ENCODE data around the gene GPANK1. TPM values are rescaled to one million over a fixed set of nuclear protein-coding genes. Genes with fewer than 3 reads are reported as not detected.
A peak's percentile ranks its signal among the peaks of the same experiment; 100 is the strongest.

Gene GPANK1
- total and polyA plus RNA-seq, 9 of the 15 experiments (the other 6 are each of a cell fraction or from before 2014, with no cell fraction given): 32.2 to 111 (median 46.3) TPM

GRCh38 chr6:31700740-31701401 lies 36.1 kb upstream of the GPANK1 start (continued):
- TF ChIP-seq ZNF655 (CRISPR knock-in tag; IDR thresholded peaks at IDR 0.05) (no peak), ATF6 (CRISPR knock-in tag; IDR thresholded peaks at IDR 0.05) (no peak), COPS2 (conservative IDR thresholded peaks at IDR 0.05) (no peak), SMAD1 (IDR thresholded peaks at IDR 0.05; ENCODE audit: low read depth, low read length, partially characterized antibody) (no peak), CREB1 (IDR thresholded peaks at IDR 0.05) (no peak), CREB1 (CRISPR knock-in tag; IDR thresholded peaks at IDR 0.05) (no peak), MLX (CRISPR knock-in tag; conservative IDR thresholded peaks at IDR 0.05) (no peak), ZNF197 (CRISPR knock-in tag; IDR thresholded peaks at IDR 0.05; ENCODE audit: low read depth) (no peak), ZSCAN32 (CRISPR knock-in tag; IDR thresholded peaks at IDR 0.05) (no peak), UBTF (IDR thresholded peaks at IDR 0.05; ENCODE audit: borderline replicate concordance in 1 of 2, low read depth in 2 of 2, low read length in 2 of 2) (no peak), CREB5 (CRISPR knock-in tag; IDR thresholded peaks at IDR 0.05) (no peak), SUPT5H (IDR thresholded peaks at IDR 0.05) (peak; percentile 29; the same call in 1 of the 2 replicates), E2F6 (IDR thresholded peaks at IDR 0.05; ENCODE audit: borderline replicate concordance in 1 of 2, extremely low read depth in 1 of 2, insufficient read depth in 1 of 2, insufficient read length in 1 of 2, low read depth in 1 of 2, low read length in 1 of 2, poor library complexity in 1 of 2, severe bottlenecking in 1 of 2) (no peak), EGR1 (conservative IDR thresholded peaks at IDR 0.05) (no peak)
